Astrocyte of the cerebellum (primary cell): ENCODE data around the gene LMNA.

Source experiments
- DNase-seq: peaks from one replicate; pipeline ENCODE4 v3.0.0-alpha.2; 2011; ENCODE audit warnings: low read depth
- H3K4me3 ChIP-seq: 2 replicates; pipeline ENCODE4 v1.5.1; 2011; ENCODE audit warnings: mild to moderate bottlenecking, low read depth, low read length, moderate library complexity
- in situ Hi-C: cut with HindIII; loops from 2 replicates; pipeline ENCODE4 v1.10.0; 2017; ENCODE audit warnings: low sequenced_read_pairs
- TF ChIP-seq, protein P1 (sequence below): IDR thresholded peaks from 2 replicates; pipeline ENCODE4 v1.5.1; 2012; ENCODE audit warnings: low read length, low read depth, moderate library complexity, mild to moderate bottlenecking; ENCODE audit errors: missing control alignments

LMNA gene

DNA sequence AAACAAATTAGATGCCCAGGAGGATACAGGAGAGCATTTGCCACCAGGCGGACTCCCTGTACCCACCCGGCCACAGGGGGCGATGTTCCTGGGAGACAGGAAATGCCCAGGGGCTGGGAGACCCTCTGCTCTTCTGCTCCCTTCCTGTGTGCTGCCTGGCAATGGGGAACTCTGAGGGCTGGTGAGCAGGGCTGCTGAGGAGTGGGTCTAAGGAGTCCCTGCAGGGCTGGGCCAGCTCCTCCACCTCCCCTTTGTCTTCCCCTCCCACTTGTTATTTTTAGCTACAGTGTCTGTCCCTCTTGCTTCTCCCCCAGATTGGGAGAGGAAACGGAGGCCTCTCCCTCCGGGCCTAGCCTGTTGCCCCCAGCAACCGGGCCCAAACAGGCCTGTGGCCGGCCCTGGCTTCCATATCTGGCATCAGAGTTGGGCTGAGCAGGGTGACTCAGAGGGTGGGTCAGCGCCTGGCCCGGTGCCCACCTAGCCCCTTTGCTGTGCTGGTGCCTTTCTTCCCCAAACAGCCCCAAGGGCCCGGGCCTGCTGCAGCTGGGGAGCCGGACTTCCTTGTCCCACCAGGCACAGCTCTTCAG lies 11.6 kb downstream of the LMNA start:
- in situ Hi-C loops: no loop called here
- TF ChIP-seq, protein P1, sequence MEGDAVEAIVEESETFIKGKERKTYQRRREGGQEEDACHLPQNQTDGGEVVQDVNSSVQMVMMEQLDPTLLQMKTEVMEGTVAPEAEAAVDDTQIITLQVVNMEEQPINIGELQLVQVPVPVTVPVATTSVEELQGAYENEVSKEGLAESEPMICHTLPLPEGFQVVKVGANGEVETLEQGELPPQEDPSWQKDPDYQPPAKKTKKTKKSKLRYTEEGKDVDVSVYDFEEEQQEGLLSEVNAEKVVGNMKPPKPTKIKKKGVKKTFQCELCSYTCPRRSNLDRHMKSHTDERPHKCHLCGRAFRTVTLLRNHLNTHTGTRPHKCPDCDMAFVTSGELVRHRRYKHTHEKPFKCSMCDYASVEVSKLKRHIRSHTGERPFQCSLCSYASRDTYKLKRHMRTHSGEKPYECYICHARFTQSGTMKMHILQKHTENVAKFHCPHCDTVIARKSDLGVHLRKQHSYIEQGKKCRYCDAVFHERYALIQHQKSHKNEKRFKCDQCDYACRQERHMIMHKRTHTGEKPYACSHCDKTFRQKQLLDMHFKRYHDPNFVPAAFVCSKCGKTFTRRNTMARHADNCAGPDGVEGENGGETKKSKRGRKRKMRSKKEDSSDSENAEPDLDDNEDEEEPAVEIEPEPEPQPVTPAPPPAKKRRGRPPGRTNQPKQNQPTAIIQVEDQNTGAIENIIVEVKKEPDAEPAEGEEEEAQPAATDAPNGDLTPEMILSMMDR: peak; percentile 69
- peak; percentile 90 for DNase-seq
- peak overlapping the region; percentile 16 for H3K4me3 ChIP-seq

DNA sequence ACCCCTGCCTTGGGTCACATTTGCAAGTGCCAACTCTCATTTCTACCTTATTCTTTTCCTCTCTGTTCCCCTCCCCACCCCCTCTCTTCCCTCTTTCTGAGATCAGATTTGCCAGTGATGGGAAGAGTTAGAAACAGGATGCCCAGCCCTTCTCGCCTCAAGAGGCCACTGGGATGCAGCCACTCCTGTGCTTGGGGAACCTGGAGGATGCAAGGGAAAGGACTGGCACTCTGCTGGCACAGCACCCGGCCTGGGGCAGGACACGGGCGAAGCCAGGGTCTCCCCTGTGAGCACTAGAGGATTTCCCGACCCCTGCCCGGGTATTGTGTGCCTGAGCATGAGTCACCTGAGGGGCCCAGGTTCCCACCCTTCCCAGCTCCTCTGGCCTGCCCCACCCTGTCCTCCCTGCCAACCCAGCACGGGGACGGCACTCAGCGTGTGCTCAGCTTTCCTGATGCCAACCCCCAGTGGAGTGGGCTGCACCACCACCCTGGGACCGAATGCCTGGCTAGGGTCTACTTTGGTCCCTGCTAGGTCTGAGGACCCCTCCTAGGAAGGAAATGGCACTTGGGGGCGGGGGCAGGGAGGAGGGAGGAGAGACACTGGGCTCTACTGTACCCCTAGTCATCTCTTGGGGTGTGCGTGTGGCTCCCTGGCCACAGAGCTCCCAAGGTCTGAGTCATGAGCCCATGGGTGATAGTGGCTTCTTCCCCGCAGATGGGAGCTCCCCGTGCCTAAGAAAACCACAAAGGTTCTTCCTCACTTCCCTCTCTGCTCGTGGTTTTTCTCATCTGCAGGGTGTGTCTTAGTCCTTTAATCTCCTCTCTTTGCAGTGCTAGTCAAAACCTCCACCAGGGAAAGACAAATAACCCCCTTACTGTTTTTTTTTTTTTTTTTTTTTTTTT lies 12.4 kb downstream of the LMNA start:
- peak overlapping the region; percentile 16 for H3K4me3 ChIP-seq
- TF ChIP-seq, protein P1: no peak
- DNase-seq: no peak
- in situ Hi-C loops: no loop called here

DNA sequence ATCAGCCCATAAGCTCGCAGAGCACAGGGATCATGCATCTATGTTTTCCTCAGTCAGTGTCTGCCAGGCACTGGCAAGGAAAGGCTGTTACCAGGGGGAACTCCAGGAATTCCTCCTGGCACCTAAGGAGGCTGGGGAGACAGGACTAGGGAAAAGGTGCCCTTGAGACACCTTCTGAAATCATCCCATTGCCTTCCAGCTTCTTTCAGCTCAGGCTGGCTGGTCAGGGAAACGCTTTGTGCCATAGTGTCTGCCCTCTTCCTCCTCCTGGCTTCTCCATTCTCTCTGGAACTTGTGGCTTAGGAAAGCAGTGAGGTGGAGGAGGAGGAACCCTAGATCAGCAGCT lies 13.8 kb downstream of the LMNA start:
- in situ Hi-C loops: no loop called here
- no peak for DNase-seq
- TF ChIP-seq, protein P1: no peak
- peak overlapping the region; percentile 11 for H3K4me3 ChIP-seq

DNA sequence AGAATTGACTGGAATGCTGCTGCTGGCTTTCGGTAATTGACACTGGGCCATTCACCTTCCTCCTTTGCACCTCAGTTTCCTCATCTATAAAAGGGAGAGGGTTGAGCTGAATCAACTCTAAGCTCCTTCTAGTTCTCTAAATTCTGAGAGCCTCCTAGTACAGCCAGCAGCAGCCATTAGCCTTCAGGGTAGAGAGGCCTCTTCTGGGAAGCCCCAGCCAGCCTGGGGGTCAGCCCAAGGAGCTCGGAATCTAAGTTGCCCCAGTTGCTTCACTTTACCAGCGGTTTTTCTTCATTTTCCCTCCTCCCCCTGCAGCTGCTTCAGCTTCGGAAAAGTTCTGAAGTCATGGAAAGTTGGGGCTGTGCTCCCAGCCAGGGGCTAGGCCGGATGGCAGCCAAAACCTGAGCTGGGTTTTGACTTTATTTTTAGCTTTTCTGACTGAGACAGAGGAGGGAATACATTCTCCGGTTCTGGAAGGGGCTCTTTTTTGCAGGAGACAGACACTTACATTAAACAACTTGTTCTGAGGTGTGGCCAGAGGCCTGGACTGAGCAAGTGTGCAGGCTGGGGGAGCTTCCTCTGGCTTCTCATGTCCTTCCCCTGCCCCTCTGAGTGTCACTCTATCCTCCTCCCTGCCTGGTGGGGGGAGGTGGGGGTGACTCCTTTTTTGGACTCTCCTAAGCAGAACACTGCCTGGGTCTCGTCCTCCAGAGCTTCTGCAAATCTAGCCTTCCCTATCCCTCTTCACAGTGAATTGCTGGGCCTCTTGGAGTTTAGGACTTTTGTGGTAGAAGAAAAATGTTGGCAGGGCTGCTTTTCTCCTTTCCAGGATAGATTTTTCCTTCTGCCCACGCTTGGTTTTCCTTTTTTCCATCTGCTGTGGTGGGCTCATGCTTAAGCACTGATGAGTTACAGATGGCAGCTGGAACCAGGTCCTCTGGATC lies 14.4 kb downstream of the LMNA start:
- no peak for DNase-seq
- peak overlapping the region; percentile 11 for H3K4me3 ChIP-seq
- TF ChIP-seq, protein P1: no peak
- in situ Hi-C loops: no loop called here

DNA sequence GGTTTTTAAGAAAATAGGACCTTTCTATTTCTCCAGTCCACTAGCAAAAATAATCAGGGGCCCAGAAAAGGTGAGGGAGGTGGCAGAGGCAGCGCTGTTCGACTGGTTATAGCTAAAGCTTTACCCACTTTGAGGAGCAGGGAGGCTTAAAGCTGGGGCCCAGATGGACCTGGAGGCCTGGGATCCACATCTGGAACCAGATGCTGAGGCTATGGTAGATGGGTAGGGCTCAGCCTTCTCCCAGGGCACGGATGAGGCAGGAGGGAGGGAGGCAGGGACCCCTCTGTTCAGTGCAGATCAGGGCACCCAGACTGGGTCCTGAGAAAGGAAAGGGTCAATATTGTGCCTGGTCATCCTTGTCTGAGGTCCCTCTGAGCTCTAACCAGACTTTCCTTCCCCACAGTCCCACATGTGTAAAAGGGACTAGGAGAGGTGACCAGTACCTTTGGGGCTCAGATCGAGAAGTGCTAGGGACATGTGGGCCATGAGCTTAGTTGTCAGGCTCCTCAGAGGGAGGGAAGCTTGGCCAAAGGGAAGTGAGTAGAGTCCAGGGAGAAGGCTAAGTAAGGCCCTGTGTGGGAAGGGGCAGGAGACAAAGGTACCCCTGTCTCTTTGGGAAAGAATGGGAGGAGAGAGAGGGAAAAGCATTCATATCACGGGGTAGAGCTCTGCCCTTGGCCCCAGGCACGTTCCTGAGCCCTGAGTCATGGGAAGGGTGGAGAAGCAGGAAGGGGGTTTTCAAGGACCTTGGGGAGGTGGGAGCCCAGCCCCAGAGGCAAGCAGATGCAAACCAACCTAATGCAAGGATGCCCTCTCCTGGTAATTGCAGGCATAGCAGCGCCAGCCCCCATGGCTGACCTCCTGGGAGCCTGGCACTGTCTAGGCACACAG lies 15.4 kb downstream of the LMNA start:
- TF ChIP-seq, protein P1: peak; percentile 96
- H3K4me3 ChIP-seq: peak overlapping the region; percentile 5

More for the DNA sequence above, 15.4 kb downstream of the LMNA start:
- DNase-seq: peak; percentile 94
- in situ Hi-C loops: loop anchor here (10.0 kb wide), 1 partner anchor 95 kb away; no protein-coding TSS in a partner anchor
